NOMO-1 treated with DMSO at 0.1 percent for 48 hours (cell line): Measurements from ENCODE around the gene NFIB.

Experiments used
- DNase-seq: peaks from one replicate; lab custom pipeline; 2025; ENCODE audit not compliant: unreplicated experiment; lab: John Stamatoyannopoulos, UW

Gene NFIB

DNA sequence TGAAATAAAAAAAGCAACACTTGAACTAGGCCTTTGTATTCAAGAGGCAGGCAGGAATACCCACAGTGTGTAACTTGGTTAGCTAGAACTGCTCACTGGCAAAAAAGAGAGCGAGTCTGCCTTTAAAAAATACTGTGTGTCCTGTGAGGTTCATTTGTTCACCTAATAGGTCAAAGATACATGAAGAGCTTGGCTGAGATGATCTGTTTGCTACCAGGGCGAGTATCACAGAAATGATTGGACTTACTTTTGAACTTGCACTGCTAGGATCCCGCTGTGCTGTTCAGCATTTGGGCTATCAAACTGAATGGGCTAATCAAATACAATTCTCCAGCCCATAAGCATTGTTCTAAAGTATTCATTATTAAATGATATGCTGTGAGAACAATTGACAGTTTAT is 229.1 kb downstream of the NFIB start:
- no peak for DNase-seq

DNA sequence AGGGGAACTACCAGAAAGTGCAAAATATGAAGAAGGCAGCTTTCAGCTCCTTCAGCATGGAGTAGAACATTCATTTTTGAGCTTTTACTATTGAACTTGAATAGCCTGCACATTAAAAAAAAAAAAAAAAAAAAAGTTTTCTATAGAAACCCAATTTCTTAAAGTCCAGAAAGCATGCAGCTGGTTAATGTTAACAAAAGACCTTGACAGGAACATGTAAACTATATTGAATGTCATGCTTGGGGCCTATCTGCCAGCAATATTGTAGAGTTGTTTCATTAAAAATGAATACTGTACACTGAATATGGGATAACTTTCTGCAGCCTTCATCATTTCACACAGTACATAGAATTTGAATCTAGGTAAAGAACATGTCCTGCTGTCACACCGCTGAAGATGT is 230.6 kb downstream of the NFIB start:
- DNase-seq: no peak

DNA sequence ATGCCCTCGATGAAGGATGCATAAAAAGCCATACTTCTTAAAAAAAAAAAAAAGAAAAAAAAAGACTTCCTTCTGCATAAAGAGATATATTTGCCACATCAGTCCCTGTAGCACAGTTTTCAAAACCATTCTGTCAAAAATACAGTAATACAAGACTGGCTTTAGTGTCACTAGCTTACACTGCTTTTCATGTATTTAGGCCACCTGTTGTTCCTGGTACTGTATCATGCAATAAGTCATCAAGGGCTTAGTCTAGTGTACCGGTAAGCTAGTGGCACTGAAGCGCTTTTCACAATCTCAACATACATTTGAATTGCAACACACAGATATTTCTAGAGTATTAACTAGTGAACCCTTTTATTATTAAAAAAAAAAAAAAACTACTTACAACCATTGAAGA is 231.2 kb downstream of the NFIB start:
- no peak for DNase-seq

- DNase-seq: no peak
Measured at GRCh38 chr9:14081745-14082144, 232.2 kb downstream of the NFIB start.

- no peak for DNase-seq
Measured at GRCh38 chr9:14080959-14081542, 232.9 kb downstream of the NFIB start.

GRCh38 chr9:14079440-14079839 is 234.5 kb downstream of the NFIB start:
- no peak for DNase-seq

DNA sequence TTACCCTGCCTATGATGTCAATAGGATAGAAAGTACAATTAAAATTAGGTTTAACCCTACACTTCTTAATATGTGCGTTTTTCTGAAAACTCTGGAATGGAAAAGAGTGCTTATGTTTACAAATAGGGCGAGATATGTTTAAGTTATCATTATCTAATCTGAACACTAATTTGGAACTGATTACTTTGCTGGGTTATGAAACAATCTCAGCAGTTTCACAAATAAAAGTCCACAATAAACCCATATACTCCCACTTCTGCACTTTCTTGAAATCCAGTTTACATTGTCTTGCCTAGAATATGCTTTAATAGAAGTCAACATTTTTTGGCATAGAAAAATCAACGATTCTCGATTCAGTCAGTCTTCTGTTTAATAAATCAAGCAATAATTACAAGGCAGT is 236.3 kb downstream of the NFIB start:
- no peak for DNase-seq

DNA sequence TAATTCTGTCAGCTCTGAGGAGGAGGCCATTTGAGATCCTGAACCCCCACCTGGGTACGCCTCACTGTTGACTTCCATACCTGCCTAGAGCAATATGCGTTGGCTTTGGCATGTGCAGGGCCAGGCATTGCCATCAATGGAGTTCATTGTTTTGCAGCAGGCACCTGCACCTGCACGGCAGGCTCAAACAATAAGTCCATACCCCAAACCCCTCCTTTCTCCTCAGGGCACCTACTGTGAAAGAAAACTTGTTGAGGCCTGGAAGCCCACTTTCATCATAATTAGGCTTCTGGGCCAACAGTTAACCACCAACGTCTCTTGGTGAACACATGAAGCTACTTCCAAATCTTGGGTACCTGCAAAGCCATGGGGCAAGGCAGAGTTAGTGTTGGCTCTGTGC is 238.7 kb downstream of the NFIB start:
- DNase-seq: no peak

DNA sequence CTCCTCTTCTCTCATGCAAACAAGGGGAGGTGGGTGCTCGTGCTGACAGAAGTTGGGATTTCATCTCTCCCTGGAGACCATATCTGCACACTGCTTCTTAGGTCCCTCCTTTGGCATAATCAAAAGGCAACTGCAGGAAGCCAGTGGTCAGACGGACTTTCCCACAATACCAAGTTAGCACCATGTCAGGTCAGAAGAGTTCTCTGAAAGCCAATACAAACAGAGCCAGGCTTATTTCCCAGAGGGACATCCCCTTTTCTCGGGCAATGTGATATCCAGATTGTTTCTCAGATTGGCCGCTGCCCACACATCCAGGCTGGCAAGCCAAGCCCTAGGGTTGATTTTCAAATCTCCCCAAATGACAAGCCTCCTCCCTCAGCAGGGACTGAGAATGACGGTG is 241.1 kb downstream of the NFIB start:
- no peak for DNase-seq

- no peak for DNase-seq
Measured at GRCh38 chr9:14071484-14071883, 242.5 kb downstream of the NFIB start.

- DNase-seq: no peak
Measured at GRCh38 chr9:14068690-14069089, 245.3 kb downstream of the NFIB start.

DNA sequence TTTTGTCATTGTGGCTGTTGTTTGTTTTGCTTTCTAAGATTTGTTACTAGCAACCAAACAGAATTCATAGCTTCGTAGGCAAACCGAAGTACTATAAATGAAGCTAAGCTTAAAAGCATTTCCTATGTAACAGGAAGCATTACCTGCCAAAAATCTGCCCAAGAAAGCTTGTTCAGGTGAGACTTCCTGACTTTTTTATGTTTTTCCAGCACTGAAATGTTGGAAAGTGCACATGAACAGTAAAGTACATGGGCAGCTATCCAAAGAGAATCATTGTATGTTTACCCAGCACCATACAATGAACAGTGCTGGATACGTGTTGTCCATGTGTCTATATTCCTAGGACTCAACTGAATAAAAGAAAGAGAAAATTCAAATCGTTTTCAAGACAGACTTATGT is 247.1 kb downstream of the NFIB start:
- DNase-seq: no peak

DNA sequence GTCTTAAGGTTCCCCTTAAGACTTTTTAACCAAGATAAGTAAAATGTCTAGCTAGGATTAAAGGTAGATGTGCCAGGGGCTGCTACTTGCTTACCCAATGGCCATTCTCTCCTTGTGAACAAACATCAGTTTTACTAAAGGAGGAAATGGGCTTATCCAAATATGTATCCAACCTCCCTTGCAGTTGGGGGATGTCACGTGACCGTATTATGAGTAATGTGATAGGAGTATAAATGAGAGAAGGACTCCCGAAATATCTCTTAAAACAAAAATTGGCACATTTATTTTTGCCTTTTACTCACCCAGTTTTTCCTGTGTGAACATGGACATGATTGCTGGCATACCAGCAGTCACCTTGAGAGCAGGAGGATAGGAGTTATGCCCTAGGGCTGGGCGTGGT is 247.9 kb downstream of the NFIB start:
- no peak for DNase-seq

GRCh38 chr9:14064940-14065339 is 249.0 kb downstream of the NFIB start:
- no peak for DNase-seq

DNA sequence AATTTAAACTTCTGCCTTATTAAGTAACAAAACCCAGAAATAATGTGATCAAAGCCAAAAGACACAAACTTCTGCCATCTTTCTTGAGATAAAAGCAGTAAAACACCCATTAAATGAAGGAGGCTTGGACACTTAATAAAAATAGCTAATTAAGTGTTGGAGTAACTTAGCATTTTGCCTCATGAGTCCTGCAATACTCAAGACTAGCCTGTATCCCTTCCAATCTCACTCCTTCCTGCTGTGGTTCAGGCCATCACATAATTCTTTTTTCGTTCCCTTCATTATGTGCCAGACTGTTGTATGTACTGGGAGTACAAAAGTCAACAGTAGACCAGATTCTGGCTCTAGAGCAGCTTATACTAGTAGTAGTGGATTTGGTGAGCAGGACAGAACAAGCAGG is 250.2 kb downstream of the NFIB start:
- DNase-seq: no peak

DNA sequence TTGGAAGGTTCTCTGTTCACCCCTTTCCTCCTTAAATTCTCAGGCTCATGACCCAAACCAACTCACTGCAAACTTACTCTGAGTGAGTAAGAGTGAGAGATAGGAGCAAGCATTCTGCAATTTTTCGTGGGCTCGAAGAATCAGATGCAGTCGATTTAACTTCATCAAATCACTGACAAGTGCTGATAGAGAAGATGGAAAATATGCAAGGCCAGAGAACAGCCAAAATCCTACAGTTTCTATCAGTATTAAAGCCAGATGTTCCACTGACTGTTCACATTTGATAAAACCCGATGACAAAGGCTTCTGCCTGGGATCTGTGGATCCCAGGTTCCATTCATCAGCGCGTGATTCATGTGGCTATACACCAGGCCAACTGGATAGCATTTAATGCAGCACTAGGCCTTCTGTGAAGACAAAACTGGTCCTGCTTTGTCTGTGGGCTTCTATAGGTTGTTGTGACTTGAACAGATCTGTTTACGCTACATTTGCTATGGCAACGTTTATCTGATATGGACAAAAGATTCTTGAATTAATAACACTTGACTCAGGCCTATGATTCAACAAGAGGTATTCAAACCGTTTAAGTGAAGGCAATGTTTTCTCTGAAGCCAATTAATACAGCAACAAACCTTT is 251.2 kb downstream of the NFIB start:
- DNase-seq: no peak

- DNase-seq: no peak
Measured at GRCh38 chr9:14061936-14062585, 251.9 kb downstream of the NFIB start.

GRCh38 chr9:14058325-14058688 is 255.6 kb downstream of the NFIB start:
- no peak for DNase-seq

DNA sequence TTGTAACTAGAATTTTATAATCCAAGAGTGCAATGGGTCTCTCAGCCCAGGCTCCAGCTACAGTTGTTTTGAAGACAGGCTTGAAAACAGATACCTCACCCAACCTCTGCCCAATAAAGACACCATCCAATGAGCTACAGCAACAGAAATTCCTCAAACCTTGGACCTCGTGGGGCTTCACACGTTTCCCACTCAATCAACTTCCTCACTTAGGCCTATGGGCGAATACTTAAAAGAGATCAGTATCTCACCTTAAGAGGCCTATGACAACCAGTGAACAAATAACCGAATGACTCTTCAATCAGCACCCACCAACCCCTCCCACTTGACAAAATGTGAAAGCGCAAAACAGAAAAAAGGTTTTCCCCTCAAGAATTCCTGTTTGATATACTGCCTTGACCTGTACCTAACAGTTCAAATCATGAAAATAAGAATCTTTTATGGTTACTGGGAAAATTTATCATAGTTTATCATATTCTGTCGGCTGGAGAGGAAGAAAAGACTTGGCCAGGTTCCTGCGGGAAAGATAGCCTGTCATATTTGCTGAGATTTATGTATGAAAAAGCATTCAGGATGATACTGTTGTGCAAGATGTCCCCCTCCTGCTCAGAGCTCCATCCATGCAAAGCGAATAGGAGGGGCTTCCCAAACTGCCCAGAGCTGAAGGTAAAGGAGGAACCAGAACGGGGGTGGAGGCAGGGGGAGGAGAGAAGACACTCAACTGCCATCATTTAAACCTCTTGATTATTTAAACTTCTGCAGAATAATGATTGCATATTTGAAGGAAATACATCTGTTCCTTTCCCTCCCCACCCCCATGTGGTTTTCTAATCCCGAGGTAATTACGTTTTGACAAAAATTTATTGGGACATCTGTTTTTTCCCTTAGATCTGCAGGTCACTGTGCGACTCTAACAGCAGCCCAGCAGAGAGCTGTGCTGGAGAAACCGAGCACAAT is 256.3 kb downstream of the NFIB start:
- no peak for DNase-seq

DNA sequence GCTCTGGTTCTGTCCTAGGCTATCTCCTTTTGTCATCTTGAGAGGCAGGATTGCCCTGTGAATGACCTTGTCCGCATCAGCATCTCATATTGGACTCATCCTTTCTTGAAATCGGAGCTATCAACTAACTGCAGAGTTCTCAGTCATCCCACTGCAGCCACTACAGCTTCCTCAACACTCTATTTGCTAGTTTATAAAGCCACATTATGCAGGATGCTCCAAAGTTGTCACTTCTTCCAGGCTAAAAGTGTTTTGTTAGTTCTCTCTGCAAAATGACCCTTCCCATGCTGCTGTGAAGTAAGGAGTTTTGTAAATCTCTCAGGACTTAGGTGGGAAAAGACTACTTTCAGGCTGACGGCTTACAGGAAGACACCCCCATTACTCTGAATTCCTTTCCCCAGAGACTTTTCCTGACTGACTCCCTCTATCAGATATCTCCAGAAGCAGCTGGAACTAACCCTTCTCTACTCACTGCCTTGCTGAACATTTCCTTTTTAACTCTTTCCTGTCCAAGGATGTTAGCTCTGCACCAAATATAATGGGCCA is 257.6 kb downstream of the NFIB start:
- DNase-seq: no peak

- DNase-seq: no peak
Measured at GRCh38 chr9:14054096-14054495, 259.8 kb downstream of the NFIB start.
